Measurements from ENCODE around the gene NCAPG2.
"Not testable (repeated sequence)": the region's sequence is repeated elsewhere in the genome, so short reads cannot be mapped to it uniquely, and the experiment has no call there.

NCAPG2 gene

DNA sequence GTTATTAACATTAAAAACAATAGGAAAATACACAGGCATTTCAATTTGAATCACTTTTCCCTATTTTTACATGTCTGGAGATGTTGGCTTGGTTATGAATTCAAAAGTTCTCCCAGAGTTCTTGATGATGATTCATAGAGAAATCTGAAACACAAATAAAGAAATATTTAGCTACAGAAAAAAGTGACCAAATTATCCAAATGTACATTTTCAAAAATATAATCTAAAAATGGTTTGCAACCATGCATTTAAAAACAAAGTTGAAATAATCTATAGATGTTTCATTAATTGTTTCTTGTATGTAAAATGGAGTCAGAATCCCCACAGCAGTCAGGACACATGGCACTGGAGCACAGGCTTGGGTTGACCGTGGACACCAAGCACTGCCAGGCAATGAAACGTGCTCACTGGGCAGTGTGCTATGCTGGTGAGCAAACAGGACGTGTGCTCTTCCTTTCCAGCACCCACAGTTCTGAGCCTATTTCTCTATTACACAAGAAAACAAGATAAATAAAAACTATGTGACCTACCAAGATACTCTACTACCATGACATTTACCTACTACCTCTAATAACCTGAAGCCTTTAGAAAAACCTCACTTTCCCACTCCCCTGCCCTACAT, 72.9 kb downstream of the NCAPG2 start:
- FAIRE-seq: no peak
- DNase-seq (ENCODE audit: insufficient read length, low spot score): no peak
- TF ChIP-seq TAF1 (IDR thresholded peaks at IDR 0.05; ENCODE audit: low read depth, low read length) (no peak), POU2F2 (IDR thresholded peaks at IDR 0.05; ENCODE audit: low read depth, low read length) (no peak), PAX5 (IDR thresholded peaks at IDR 0.05; ENCODE audit: insufficient read depth, low read length, severe bottlenecking) (no peak), POLR2AphosphoS5 (IDR thresholded peaks at IDR 0.05; ENCODE audit: low read depth, low read length) (no peak), SPI1 (IDR thresholded peaks at IDR 0.05; ENCODE audit: low read depth, low read length) (no peak), POLR2A (IDR thresholded peaks at IDR 0.05; ENCODE audit: low read depth, low read length) (no peak)

DNA sequence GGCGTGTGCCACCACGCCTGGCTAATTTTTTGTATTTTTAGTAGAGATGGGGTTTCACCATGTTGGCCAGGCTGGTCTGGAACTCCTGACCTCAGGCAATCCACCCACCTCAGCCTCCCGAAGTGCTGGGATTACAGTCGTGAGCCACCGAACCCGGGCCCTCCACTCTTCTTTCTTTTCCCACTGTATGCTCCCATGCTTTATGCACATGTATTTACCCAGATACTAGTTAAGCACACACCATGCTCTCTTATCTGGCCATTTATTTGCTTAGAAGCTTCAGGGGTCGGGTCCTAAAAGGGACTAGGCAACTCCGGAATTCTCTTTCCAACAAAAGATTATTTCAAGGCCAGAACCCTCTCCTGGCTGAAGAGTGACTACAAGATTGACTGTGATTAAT, 78.3 kb downstream of the NCAPG2 start:
- DNase-seq (ENCODE audit: insufficient read length, low spot score); FAIRE-seq: not testable (repeated sequence)

DNA sequence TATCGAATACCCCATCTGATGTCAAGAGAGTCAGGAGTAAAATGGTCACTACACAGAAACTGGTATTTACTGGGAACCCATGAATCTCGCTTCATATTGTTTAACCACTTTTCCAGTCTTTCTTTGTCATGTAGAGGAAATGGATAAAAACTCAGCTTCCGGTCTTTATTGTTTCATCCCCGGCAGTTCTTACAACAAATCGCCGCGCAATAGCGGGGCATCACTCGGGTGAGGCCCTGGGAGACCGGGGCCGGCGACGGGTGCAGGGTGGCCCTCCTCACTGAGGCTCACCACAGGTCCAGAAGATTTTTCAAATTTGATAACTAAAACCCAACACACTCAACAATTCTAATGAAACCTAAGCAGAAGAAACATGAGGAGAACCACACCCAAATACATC, 81.4 kb downstream of the NCAPG2 start:
- no peak for FAIRE-seq
- no peak for DNase-seq (ENCODE audit: insufficient read length, low spot score)
- TF ChIP-seq POLR2A (IDR thresholded peaks at IDR 0.05; ENCODE audit: low read depth, low read length) (no peak), PAX5 (IDR thresholded peaks at IDR 0.05; ENCODE audit: insufficient read depth, low read length, severe bottlenecking) (no peak), TAF1 (IDR thresholded peaks at IDR 0.05; ENCODE audit: low read depth, low read length) (no peak), POLR2AphosphoS5 (IDR thresholded peaks at IDR 0.05; ENCODE audit: low read depth, low read length) (no peak), POU2F2 (IDR thresholded peaks at IDR 0.05; ENCODE audit: low read depth, low read length) (no peak), SPI1 (IDR thresholded peaks at IDR 0.05; ENCODE audit: low read depth, low read length) (no peak)

DNA sequence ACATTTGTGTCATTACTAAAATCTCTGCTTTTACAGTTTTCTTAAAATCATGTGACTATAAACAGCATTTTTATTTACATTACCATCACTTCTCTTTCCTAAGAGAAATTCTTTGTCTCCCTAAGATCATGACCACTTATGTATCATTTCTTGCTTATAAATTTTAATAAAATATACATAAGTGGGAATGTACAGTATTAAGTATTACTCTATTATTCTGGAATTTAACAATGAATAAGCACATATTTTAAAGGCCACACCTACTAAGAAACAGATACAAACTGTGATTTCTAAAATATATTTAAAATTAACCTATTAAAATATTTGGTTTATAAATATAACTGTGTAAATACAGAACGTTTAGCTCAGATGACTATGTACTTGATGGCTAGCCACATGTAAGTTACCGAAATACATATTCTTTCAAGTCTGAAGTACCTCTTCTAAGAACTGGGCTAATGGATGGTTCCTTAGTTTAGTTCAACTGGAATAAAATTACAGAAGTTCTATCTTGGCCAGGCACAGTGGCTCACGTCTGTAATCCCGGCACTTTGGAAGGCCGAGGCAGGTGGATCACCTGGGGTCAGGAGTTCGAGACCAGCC, 83.7 kb downstream of the NCAPG2 start:
- FAIRE-seq (no peak), DNase-seq (ENCODE audit: insufficient read length, low spot score) (no peak)
- TF ChIP-seq POLR2A (IDR thresholded peaks at IDR 0.05; ENCODE audit: low read depth, low read length) (no peak), POLR2AphosphoS5 (IDR thresholded peaks at IDR 0.05; ENCODE audit: low read depth, low read length) (no peak), SPI1 (IDR thresholded peaks at IDR 0.05; ENCODE audit: low read depth, low read length) (no peak), TAF1 (IDR thresholded peaks at IDR 0.05; ENCODE audit: low read depth, low read length) (no peak), PAX5 (IDR thresholded peaks at IDR 0.05; ENCODE audit: insufficient read depth, low read length, severe bottlenecking) (no peak), POU2F2 (IDR thresholded peaks at IDR 0.05; ENCODE audit: low read depth, low read length) (no peak)

DNA sequence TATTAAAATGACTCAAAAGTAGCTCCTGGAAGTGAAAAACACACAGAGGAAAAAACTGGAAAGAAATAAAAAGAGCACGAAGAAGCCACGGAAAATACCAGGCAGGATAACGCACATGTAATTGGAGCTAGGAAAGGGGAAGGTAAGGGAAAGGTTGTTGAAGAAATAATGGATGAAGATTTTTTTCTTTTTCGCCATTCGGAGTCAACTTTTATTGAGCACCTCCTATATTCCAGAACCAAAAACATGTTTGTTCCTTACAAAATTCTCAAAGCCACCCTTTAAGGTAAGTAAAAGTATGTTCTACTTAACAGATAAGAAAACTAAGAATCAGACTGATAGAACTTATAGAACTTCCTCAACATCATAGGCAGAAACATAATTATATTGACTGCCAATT, 84.2 kb downstream of the NCAPG2 start:
- TF ChIP-seq TAF1 (IDR thresholded peaks at IDR 0.05; ENCODE audit: low read depth, low read length) (no peak), POLR2A (IDR thresholded peaks at IDR 0.05; ENCODE audit: low read depth, low read length) (no peak), POU2F2 (IDR thresholded peaks at IDR 0.05; ENCODE audit: low read depth, low read length) (no peak), SPI1 (IDR thresholded peaks at IDR 0.05; ENCODE audit: low read depth, low read length) (no peak), PAX5 (IDR thresholded peaks at IDR 0.05; ENCODE audit: insufficient read depth, low read length, severe bottlenecking) (no peak), POLR2AphosphoS5 (IDR thresholded peaks at IDR 0.05; ENCODE audit: low read depth, low read length) (no peak)
- DNase-seq (ENCODE audit: insufficient read length, low spot score): no peak
- no peak for FAIRE-seq

DNA sequence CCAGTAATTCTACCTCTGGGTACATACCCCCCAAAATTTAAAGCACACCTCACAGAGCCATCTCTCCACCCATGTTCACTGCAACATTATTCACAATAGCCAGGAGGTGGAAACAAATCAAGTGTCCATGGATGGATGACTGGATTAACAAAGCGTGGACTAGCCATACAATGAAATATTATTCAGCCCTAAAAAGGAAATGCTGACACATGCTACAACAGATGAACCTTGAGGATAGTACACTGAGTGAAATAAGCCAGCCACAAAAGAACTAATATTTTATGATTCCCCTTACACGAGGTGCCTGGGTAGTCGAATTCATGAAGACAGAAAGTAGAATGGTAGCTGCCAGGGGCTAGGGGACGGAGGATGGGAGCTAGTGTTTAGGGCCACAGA, 85.9 kb downstream of the NCAPG2 start:
- no peak for DNase-seq (ENCODE audit: insufficient read length, low spot score)
- no peak for TF ChIP-seq POLR2A (IDR thresholded peaks at IDR 0.05; ENCODE audit: low read depth, low read length)
- TF ChIP-seq POU2F2 (IDR thresholded peaks at IDR 0.05; ENCODE audit: low read depth, low read length): no peak
- no peak for TF ChIP-seq SPI1 (IDR thresholded peaks at IDR 0.05; ENCODE audit: low read depth, low read length)
- TF ChIP-seq POLR2AphosphoS5 (IDR thresholded peaks at IDR 0.05; ENCODE audit: low read depth, low read length): no peak
- no peak for TF ChIP-seq TAF1 (IDR thresholded peaks at IDR 0.05; ENCODE audit: low read depth, low read length)
- no peak for TF ChIP-seq PAX5 (IDR thresholded peaks at IDR 0.05; ENCODE audit: insufficient read depth, low read length, severe bottlenecking)
- no peak for FAIRE-seq

DNA sequence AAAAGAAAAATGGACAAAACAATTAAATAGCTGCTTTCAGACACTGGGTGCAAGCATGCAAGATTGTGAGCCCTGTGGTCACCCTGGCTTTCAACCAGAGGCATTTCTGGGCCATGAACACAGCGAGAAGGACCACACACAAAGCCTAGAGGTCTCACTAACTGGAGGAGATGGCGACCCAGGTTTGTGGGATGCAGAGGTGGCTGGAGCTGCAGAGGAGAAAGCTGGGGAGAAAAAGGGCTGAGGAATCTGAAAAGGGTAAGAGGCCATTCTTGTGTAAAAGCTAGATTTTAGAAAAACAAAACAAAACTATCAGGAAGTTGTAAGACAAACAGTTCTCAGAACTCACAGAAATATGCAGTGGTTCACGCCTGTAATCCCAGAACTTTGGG, 86.9 kb downstream of the NCAPG2 start:
- FAIRE-seq (no peak), DNase-seq (ENCODE audit: insufficient read length, low spot score) (no peak)
- no peak for TF ChIP-seq POU2F2 (IDR thresholded peaks at IDR 0.05; ENCODE audit: low read depth, low read length)
- TF ChIP-seq POLR2A (IDR thresholded peaks at IDR 0.05; ENCODE audit: low read depth, low read length): no peak
- TF ChIP-seq SPI1 (IDR thresholded peaks at IDR 0.05; ENCODE audit: low read depth, low read length): no peak
- no peak for TF ChIP-seq TAF1 (IDR thresholded peaks at IDR 0.05; ENCODE audit: low read depth, low read length)
- TF ChIP-seq PAX5 (IDR thresholded peaks at IDR 0.05; ENCODE audit: insufficient read depth, low read length, severe bottlenecking): no peak
- TF ChIP-seq POLR2AphosphoS5 (IDR thresholded peaks at IDR 0.05; ENCODE audit: low read depth, low read length): no peak

DNA sequence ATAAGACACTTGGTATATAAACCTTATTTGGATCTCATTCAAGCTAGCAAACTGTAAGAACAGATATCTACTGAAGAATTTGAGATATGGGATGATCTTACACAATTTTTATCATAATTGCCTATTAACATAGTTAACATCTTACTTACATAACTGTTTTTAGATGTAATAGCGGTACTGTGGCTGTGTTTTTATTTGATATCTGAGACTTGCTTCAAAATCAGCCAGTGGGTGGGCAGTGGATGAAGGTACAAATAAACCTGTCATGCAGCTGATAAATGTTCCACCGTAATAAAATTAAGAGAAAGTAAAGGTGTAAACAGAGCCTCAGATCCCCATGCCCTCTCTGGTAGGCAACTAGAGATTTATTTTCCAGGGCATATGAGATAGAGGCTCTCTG, 88.6 kb downstream of the NCAPG2 start:
- FAIRE-seq: no peak

DNA sequence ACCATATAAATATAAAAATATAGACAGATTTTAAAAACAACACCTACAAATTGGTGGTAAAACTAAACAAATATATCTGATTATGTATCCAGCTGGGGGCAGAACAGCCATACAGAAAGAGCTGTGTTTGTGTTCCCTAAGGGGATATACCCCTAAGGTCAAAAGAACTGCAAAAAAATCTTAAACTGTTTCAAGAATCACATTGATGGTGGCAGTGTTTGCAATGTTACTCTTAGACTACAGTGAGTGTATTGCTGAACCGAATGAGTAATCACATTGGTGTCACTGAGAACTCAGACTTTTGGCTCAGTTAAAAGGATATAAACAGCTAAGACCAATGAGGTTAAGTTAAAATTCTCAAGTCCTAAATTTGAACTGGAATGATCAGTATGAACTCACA, 89.9 kb downstream of the NCAPG2 start:
- TF ChIP-seq POLR2AphosphoS5 (IDR thresholded peaks at IDR 0.05; ENCODE audit: low read depth, low read length) (no peak), SPI1 (IDR thresholded peaks at IDR 0.05; ENCODE audit: low read depth, low read length) (no peak), TAF1 (IDR thresholded peaks at IDR 0.05; ENCODE audit: low read depth, low read length) (no peak), POU2F2 (IDR thresholded peaks at IDR 0.05; ENCODE audit: low read depth, low read length) (no peak), PAX5 (IDR thresholded peaks at IDR 0.05; ENCODE audit: insufficient read depth, low read length, severe bottlenecking) (no peak), POLR2A (IDR thresholded peaks at IDR 0.05; ENCODE audit: low read depth, low read length) (no peak)
- no peak for FAIRE-seq
- DNase-seq (ENCODE audit: insufficient read length, low spot score): no peak

More for the DNA sequence above, 88.6 kb downstream of the NCAPG2 start:
- TF ChIP-seq POU2F2 (IDR thresholded peaks at IDR 0.05; ENCODE audit: low read depth, low read length) (no peak), TAF1 (IDR thresholded peaks at IDR 0.05; ENCODE audit: low read depth, low read length) (no peak), POLR2A (IDR thresholded peaks at IDR 0.05; ENCODE audit: low read depth, low read length) (no peak), POLR2AphosphoS5 (IDR thresholded peaks at IDR 0.05; ENCODE audit: low read depth, low read length) (no peak), PAX5 (IDR thresholded peaks at IDR 0.05; ENCODE audit: insufficient read depth, low read length, severe bottlenecking) (no peak), SPI1 (IDR thresholded peaks at IDR 0.05; ENCODE audit: low read depth, low read length) (no peak)
- no peak for DNase-seq (ENCODE audit: insufficient read length, low spot score)

DNA sequence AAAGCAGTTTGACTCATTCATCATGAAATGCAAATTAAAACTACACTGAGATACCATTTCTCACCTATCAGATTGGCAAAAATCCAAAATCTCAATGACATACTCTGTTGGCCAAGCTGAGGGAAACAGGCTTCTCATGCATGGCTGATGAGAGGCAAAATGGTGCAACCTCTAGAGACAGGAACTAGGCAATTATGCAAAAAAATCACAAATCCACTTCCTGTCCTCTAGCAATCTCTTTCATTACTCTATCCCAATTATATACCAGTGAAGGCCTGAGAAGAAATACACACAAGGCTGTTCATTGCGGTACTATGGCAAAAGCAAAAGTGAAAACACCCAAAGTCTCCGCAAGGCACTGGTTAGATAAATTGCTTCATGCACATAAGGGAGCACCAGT, 91.1 kb downstream of the NCAPG2 start:
- TF ChIP-seq POLR2AphosphoS5 (IDR thresholded peaks at IDR 0.05; ENCODE audit: low read depth, low read length) (no peak), TAF1 (IDR thresholded peaks at IDR 0.05; ENCODE audit: low read depth, low read length) (peak; percentile 53; the same call in 1 of the 2 replicates), POLR2A (IDR thresholded peaks at IDR 0.05; ENCODE audit: low read depth, low read length) (no peak), PAX5 (IDR thresholded peaks at IDR 0.05; ENCODE audit: insufficient read depth, low read length, severe bottlenecking) (peak; percentile 25), POU2F2 (IDR thresholded peaks at IDR 0.05; ENCODE audit: low read depth, low read length) (peak; percentile 90), SPI1 (IDR thresholded peaks at IDR 0.05; ENCODE audit: low read depth, low read length) (0 out of 2 replicates have a peak, but pooled peaks have one; percentile 20)
- peak; percentile 39 for DNase-seq (ENCODE audit: insufficient read length, low spot score)
- peak; percentile 86 for FAIRE-seq

All from GM12891 (cell line).